HFFc6 (cell line): ENCODE results near the gene SLC4A1AP. TPM values are rescaled to one million over a fixed set of nuclear protein-coding genes. Genes with fewer than 3 reads are reported as not detected.
A peak's percentile ranks its signal among the peaks of the same experiment; 100 is the strongest.

ENCODE experiments used
- DNase-seq: peaks from one replicate; pipeline ENCODE4 v3.0.0-alpha.2; 2018
- H3K27ac Mint-ChIP-seq: 2 replicates; pipeline ENCODE4 v1.8.0; 2020; ENCODE audit warnings: mild to moderate bottlenecking, mixed read lengths
- H3K27me3 Mint-ChIP-seq: 2 replicates; pipeline ENCODE4 v1.8.0; 2021; ENCODE audit warnings: mild to moderate bottlenecking, moderate library complexity, mixed read lengths; ENCODE audit not compliant: insufficient read depth
- H3K36me3 Mint-ChIP-seq: 2 replicates; pipeline ENCODE4 v1.8.0; 2021; ENCODE audit warnings: low read depth, mixed read lengths
- H3K4me1 Mint-ChIP-seq: 2 replicates; pipeline ENCODE4 v1.8.0; 2020; ENCODE audit warnings: low read depth, mixed read lengths
- H3K4me3 Mint-ChIP-seq: 2 replicates; pipeline ENCODE4 v1.8.0; 2020; ENCODE audit warnings: mild to moderate bottlenecking, moderate library complexity, mixed read lengths
- H3K9me3 Mint-ChIP-seq: 2 replicates; pipeline ENCODE4 v1.8.0; 2020; ENCODE audit warnings: mild to moderate bottlenecking, mixed read lengths
- total RNA-seq, 6 experiments: library from RNA; stranded (reverse); fragmentation: NEBNext Ultra II Directional; extraction: Animal tissue kit (Norgen Biotek cat#: 25700); gene quantifications; 2 replicates in 1 of 6; 3 replicates in 5 of 6; pipeline ENCODE4 v1.2.3, GENCODE V29; 2021
- TF ChIP-seq, protein P1 (sequence below): fragments of 200-600 bp; sonication (generic); IDR thresholded peaks from 2 replicates; pipeline ENCODE4 v1.5.0; 2021; ENCODE audit warnings: antibody characterized with exemption, mild to moderate bottlenecking

SLC4A1AP gene
- total RNA-seq, 6 experiments from 2014 or later = 23.0 to 27.1 (median 24.5) TPM

DNA sequence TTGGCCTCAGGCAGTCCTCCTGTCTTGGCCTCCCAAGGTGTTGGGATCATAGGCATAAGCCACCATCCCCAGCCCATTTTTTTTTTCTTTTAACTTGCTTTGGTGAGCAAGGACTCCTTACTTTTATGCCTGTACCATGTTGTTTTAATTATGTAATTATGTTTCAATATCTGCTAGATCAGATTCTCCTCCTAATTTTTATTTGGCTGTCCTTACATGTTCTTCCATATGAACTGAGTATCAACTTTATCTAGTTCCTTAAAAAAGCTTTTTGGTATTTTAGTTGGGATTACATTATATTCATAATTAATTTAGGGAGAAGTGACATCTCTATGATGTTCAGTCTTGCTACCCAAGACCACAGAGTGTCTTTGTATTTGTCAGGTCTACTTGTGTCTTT, 18.5 kb upstream of the SLC4A1AP start:
- Mint-ChIP-seq H3K36me3 (peaks cover 32% of the 10 kb centered on the region), H3K9me3 (no peaks in the 10 kb centered on the region), H3K4me1 (peaks cover 14% of the 10 kb centered on the region), H3K27me3 (no peaks in the 10 kb centered on the region), H3K4me3 (no peak overlapping the region), H3K27ac (no peak overlapping the region)
- TF ChIP-seq, protein P1, sequence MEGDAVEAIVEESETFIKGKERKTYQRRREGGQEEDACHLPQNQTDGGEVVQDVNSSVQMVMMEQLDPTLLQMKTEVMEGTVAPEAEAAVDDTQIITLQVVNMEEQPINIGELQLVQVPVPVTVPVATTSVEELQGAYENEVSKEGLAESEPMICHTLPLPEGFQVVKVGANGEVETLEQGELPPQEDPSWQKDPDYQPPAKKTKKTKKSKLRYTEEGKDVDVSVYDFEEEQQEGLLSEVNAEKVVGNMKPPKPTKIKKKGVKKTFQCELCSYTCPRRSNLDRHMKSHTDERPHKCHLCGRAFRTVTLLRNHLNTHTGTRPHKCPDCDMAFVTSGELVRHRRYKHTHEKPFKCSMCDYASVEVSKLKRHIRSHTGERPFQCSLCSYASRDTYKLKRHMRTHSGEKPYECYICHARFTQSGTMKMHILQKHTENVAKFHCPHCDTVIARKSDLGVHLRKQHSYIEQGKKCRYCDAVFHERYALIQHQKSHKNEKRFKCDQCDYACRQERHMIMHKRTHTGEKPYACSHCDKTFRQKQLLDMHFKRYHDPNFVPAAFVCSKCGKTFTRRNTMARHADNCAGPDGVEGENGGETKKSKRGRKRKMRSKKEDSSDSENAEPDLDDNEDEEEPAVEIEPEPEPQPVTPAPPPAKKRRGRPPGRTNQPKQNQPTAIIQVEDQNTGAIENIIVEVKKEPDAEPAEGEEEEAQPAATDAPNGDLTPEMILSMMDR = no peak
- DNase-seq = no peak

DNA sequence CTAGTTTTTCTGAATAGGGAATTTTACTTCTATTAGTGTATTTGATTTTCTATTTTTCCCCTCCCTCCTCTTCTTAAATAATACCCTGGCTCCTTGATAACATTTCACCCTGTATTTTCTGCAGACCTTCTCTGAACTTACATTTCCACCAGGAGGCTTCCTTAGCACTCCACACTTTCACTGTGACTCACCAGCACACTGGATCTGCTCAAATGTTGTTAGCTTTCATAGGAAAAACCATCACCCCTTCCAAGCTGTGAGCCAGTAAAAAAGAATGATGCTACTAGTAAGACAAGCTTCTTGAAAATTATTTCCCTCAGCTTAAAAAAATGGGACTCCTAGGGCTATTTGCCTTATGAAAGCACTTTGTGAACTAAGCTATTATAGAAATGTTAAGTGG, 16.4 kb upstream of the SLC4A1AP start:
- peak; percentile 65 for DNase-seq
- H3K9me3 Mint-ChIP-seq = no peaks in the 10 kb centered on the region
- no peak overlapping the region for H3K4me3 Mint-ChIP-seq
- H3K27me3 Mint-ChIP-seq = no peaks in the 10 kb centered on the region
- peaks cover 22% of the 10 kb centered on the region for H3K4me1 Mint-ChIP-seq
- H3K36me3 Mint-ChIP-seq = peaks cover 27% of the 10 kb centered on the region
- peak overlapping the region; percentile 60 for H3K27ac Mint-ChIP-seq
- TF ChIP-seq, protein P1 = no peak

DNA sequence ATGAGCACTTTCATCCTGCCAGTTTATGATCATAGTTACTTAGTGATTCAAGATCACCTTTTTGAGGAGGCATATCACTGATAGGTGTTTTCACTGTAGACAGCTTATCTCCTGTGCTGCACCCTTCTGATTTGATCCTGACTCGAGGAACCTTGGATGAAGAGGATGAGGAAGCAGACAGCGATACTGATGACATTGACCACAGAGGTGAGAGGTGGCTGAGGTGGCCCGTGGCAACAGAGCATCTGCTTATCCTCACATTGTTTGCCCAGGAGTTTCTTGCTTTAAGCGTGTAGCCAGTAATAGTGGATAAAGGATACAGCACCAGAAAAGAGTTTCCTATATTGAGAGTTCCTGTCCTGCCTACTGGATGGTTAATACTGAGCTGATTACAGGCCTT, 16.0 kb upstream of the SLC4A1AP start:
- H3K4me3 Mint-ChIP-seq = no peak overlapping the region
- H3K27me3 Mint-ChIP-seq = no peaks in the 10 kb centered on the region
- no peak for DNase-seq
- H3K4me1 Mint-ChIP-seq = peaks cover 26% of the 10 kb centered on the region
- H3K36me3 Mint-ChIP-seq = peaks cover 30% of the 10 kb centered on the region
- H3K27ac Mint-ChIP-seq = peak overlapping the region; percentile 60
- H3K9me3 Mint-ChIP-seq = no peaks in the 10 kb centered on the region
- TF ChIP-seq, protein P1 = no peak

DNA sequence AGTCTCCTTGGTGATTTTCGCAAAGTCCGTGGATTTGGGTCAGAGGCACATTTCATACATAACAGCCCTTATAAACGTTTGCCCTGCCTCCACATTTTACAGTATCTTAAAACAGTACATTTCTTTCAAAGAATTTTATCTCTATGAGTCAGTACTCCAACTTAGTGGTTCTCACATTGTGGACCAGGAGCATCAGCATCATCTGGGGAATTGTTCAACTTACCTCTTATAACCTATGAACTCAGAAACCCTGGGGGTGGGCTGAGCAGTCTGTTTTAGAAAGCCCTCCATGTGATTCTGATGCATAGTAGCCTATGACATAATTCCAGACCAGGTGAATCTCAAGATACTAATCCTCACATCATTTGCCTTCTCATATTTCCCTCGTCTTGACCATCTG, 12.6 kb upstream of the SLC4A1AP start:
- TF ChIP-seq, protein P1 = no peak
- no peaks in the 10 kb centered on the region for H3K27me3 Mint-ChIP-seq
- H3K27ac Mint-ChIP-seq = peak overlapping the region; percentile 21; the same call in 1 of the 2 replicates
- H3K36me3 Mint-ChIP-seq = peaks cover 62% of the 10 kb centered on the region
- H3K9me3 Mint-ChIP-seq = no peaks in the 10 kb centered on the region
- DNase-seq = no peak
- H3K4me3 Mint-ChIP-seq = no peak overlapping the region
- peaks cover 52% of the 10 kb centered on the region for H3K4me1 Mint-ChIP-seq

DNA sequence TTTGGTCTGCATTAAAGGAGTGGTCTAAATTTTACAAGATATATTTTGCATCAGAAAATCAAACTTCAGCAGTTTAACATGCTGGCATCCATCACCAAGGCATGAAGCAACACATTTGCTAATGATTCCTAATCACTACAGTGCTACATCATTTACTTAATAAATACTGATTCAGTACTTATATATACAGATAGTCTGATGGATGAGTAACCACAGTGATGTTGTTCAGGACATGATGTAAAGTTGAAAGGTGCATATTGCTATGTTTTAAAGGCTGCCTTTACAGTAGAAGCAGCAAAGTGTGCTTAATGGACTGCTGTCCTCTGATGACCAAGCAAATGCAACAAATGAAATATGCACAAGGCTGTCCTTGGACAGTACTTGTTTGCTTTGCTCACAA, 11.3 kb upstream of the SLC4A1AP start:
- H3K4me1 Mint-ChIP-seq = peaks cover 45% of the 10 kb centered on the region
- no peak for DNase-seq
- no peak overlapping the region for H3K4me3 Mint-ChIP-seq
- peaks cover 63% of the 10 kb centered on the region for H3K36me3 Mint-ChIP-seq
- H3K27me3 Mint-ChIP-seq = no peaks in the 10 kb centered on the region
- H3K9me3 Mint-ChIP-seq = no peaks in the 10 kb centered on the region
- no peak overlapping the region for H3K27ac Mint-ChIP-seq
- TF ChIP-seq, protein P1 = no peak

DNA sequence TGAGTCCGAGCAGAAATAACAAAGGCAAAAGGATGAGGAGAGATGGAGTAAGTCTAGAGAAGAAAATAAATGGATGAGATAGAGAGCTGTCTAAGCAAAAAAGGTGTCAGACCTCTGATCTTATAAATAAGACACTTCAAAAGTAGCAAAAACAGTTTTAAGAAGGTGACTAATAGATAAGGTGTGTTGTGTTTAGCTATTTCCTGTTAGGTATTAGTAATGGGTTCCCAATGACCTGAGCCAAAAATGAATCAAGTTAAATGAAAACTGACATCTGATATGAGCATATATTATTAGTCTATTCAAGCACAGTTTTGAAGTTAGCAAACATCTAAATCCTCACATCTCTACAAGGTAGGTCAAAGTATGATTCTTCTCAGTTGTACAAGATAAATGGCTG, 10.9 kb upstream of the SLC4A1AP start:
- no peaks in the 10 kb centered on the region for H3K27me3 Mint-ChIP-seq
- peaks cover 40% of the 10 kb centered on the region for H3K4me1 Mint-ChIP-seq
- no peak overlapping the region for H3K27ac Mint-ChIP-seq
- DNase-seq = no peak
- no peak overlapping the region for H3K4me3 Mint-ChIP-seq
- peaks cover 59% of the 10 kb centered on the region for H3K36me3 Mint-ChIP-seq
- H3K9me3 Mint-ChIP-seq = no peaks in the 10 kb centered on the region
- TF ChIP-seq, protein P1 = no peak
